Lower leg skin (tissue), 3 donors: ENCODE results near the gene SLC43A2.

ENCODE experiments used
- CTCF ChIP-seq, 3 donors: fragments of 450-650 bp; IDR thresholded peaks; one replicate each; pipeline ENCODE4 v1.5.1; 2016; ENCODE audit warnings: antibody characterized with exemption in 3 of 3, mild to moderate bottlenecking in 3 of 3, moderate library complexity in 2 of 3
- POLR2A ChIP-seq, 2 donors: fragments of 450-650 bp; IDR thresholded peaks; one replicate each; pipeline ENCODE4 v1.6.1; 2016 to 2017; ENCODE audit warnings: antibody characterized with exemption in 2 of 2, mild to moderate bottlenecking in 1 of 2, moderate library complexity in 1 of 2

GRCh38 chr17:1639549-1640180, 11.0 kb upstream of the SLC43A2 start:
- TF ChIP-seq CTCF (IDR thresholded peaks at IDR 0.05) (no peak), POLR2A (IDR thresholded peaks at IDR 0.05) (no peak)
